ENCODE data around the gene HECTD2. TPM values are rescaled to one million over a fixed set of nuclear protein-coding genes. Genes with fewer than 3 reads are reported as not detected.

The HECTD2 gene
- total RNA-seq, 1 donor from 2014 or later: 25.4 TPM

- Histone ChIP-seq H3K9me3 (no peaks in the 10 kb centered on the region), H3K27ac (no peak overlapping the region), H3K36me3 (no peaks in the 10 kb centered on the region), H3K4me3 (no peak overlapping the region), H3K27me3 (no peaks in the 10 kb centered on the region), H3K4me1 (peaks cover 0 to 2% of the 10 kb centered on the region in 2 donors)
- intact Hi-C loops (cut with DNase I): loop anchor here (5.0 kb wide), 2 partner anchors 71 to 121 kb away; partner anchors contain the start of gene PPP1R3C
- no peak for TF ChIP-seq CTCF (IDR thresholded peaks at IDR 0.05)
- DNase-seq (ENCODE audit: low spot score in 2 of 2): no peak
Observed at GRCh38 chr10:91511549-91512330, 101.6 kb downstream of the HECTD2 start.

GRCh38 chr10:91512458-91512857 is 102.3 kb downstream of the HECTD2 start:
- no peak for DNase-seq (ENCODE audit: low spot score in 2 of 2)
- intact Hi-C loops (cut with DNase I): loop anchor here (5.0 kb wide), 2 partner anchors 70 to 120 kb away; partner anchors contain the start of gene PPP1R3C
- Histone ChIP-seq H3K4me3 (no peak overlapping the region), H3K27ac (no peak overlapping the region), H3K4me1 (peaks cover 0 to 2% of the 10 kb centered on the region in 2 donors), H3K9me3 (peaks cover 0 to 5% of the 10 kb centered on the region in 2 donors), H3K27me3 (no peaks in the 10 kb centered on the region), H3K36me3 (no peaks in the 10 kb centered on the region)
- TF ChIP-seq CTCF (IDR thresholded peaks at IDR 0.05): no peak

GRCh38 chr10:91513598-91514424 is 103.7 kb downstream of the HECTD2 start:
- Histone ChIP-seq H3K36me3 (no peaks in the 10 kb centered on the region), H3K9me3 (peaks cover 0 to 9% of the 10 kb centered on the region in 2 donors), H3K27me3 (no peaks in the 10 kb centered on the region), H3K27ac (peak overlapping the region in 1 of 2 donors; percentile 9), H3K4me3 (no peak overlapping the region), H3K4me1 (peaks cover 0 to 2% of the 10 kb centered on the region in 2 donors)
- no peak for DNase-seq (ENCODE audit: low spot score in 2 of 2)
- intact Hi-C loops (cut with DNase I): loop anchor here (5.0 kb wide), 2 partner anchors 68 to 118 kb away; partner anchors contain the start of gene PPP1R3C
- no peak for TF ChIP-seq CTCF (IDR thresholded peaks at IDR 0.05)

GRCh38 chr10:91514787-91515186 is 104.6 kb downstream of the HECTD2 start:
- Histone ChIP-seq H3K9me3 (peaks cover 0 to 9% of the 10 kb centered on the region in 2 donors), H3K27me3 (no peaks in the 10 kb centered on the region), H3K36me3 (no peaks in the 10 kb centered on the region), H3K4me1 (peaks cover 0 to 2% of the 10 kb centered on the region in 2 donors), H3K27ac (no peak overlapping the region), H3K4me3 (no peak overlapping the region)
- intact Hi-C loops (cut with DNase I): loop anchor here (5.0 kb wide), 2 partner anchors 68 to 118 kb away; partner anchors contain the start of gene PPP1R3C
- no peak for TF ChIP-seq CTCF (IDR thresholded peaks at IDR 0.05)
- DNase-seq (ENCODE audit: low spot score in 2 of 2): no peak

- H3K9me3 ChIP-seq: peaks cover 0 to 9% of the 10 kb centered on the region in 2 donors
- H3K36me3 ChIP-seq: no peaks in the 10 kb centered on the region
- intact Hi-C loops (cut with DNase I): no loop called here
- H3K4me1 ChIP-seq: peaks cover 5 to 6% of the 10 kb centered on the region in 2 donors
- DNase-seq (ENCODE audit: low spot score in 2 of 2): no peak
- no peaks in the 10 kb centered on the region for H3K27me3 ChIP-seq
- H3K4me3 ChIP-seq: no peak overlapping the region
- TF ChIP-seq CTCF (IDR thresholded peaks at IDR 0.05): no peak
- H3K27ac ChIP-seq: no peak overlapping the region
Observed at GRCh38 chr10:91517394-91517793, 107.2 kb downstream of the HECTD2 start.

Data from ascending aorta (tissue), 2 donors.